ENCODE results near the gene ISLR.
"Not testable (repeated sequence)": the region's sequence is repeated elsewhere in the genome, so short reads cannot be mapped to it uniquely, and the experiment has no call there.

DNA sequence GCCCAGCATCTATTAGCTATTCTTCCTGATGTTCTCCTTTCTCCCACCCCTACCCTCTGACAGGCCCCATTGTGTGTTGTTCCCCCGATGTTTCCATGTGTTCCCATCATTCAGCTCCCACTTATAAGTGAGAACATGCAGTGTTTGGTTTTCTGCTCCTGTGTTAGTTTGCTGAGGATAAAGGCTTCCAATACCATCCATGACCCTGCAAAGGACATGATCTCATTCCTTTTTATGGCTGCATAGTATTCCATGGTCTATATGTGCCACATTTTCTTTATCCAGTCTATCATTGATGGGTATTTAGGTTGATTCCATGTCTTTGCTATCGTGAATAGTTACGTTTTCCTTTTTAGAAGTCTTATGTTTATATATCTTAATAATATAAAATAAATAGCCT, 13.1 kb upstream of the ISLR start:
- TF ChIP-seq EZH2phosphoT487 (IDR thresholded peaks at IDR 0.05; ENCODE audit: insufficient read depth, low read depth); EZH2 (IDR thresholded peaks at IDR 0.05; ENCODE audit: insufficient read depth, poor library complexity, severe bottlenecking): not testable (repeated sequence)
